Aorta (tissue), 5 donors: Measurements from ENCODE around the gene EBI3. TPM values are rescaled to one million over a fixed set of nuclear protein-coding genes. Genes with fewer than 3 reads are reported as not detected.
A peak's percentile ranks its signal among the peaks of the same experiment; 100 is the strongest.

ENCODE experiments used
- ATAC-seq: fragments of 200-7000 bp; cut with Tn5 transposase; one replicate; pipeline ENCODE4 v1.9.1; 2022; ENCODE audit warnings: moderate library complexity; ENCODE audit not compliant: low FRiP score
- DNase-seq, 2 donors: peaks; one replicate each; pipeline ENCODE4 v3.0.0-alpha.2; 2020
- H3K27ac ChIP-seq, 2 donors: one replicate each; pipeline ENCODE4 v1.5.1; 2013; ENCODE audit warnings: low read length in 2 of 2, mild to moderate bottlenecking in 2 of 2, moderate library complexity in 2 of 2, control low read depth in 1 of 2, inconsistent platforms in 1 of 2, low read depth in 1 of 2
- H3K27me3 ChIP-seq, 2 donors: one replicate each; pipeline ENCODE4 v1.6.1; 2013; ENCODE audit warnings: control low read depth in 1 of 2, low read length in 1 of 2, mild to moderate bottlenecking in 1 of 2, moderate library complexity in 1 of 2; ENCODE audit not compliant: insufficient read depth in 2 of 2, control insufficient read depth in 1 of 2
- H3K36me3 ChIP-seq, 2 donors: one replicate each; pipeline ENCODE4 v1.6.1; 2013; ENCODE audit warnings: control low read depth in 1 of 2, low read length in 1 of 2, mild to moderate bottlenecking in 1 of 2; ENCODE audit not compliant: insufficient read depth in 2 of 2, control insufficient read depth in 1 of 2
- H3K4me1 ChIP-seq, 2 donors: one replicate each; pipeline ENCODE4 v1.6.1; 2013; ENCODE audit warnings: low read length in 2 of 2, control low read depth in 1 of 2, mild to moderate bottlenecking in 1 of 2, moderate library complexity in 1 of 2; ENCODE audit not compliant: insufficient read depth in 2 of 2, control insufficient read depth in 1 of 2
- H3K4me3 ChIP-seq, 2 donors: one replicate each; pipeline ENCODE4 v1.5.1; 2013; ENCODE audit warnings: low read length in 2 of 2, control low read depth in 1 of 2, mild to moderate bottlenecking in 1 of 2
- H3K9me3 ChIP-seq: one replicate; pipeline ENCODE4 v1.6.1; 2013; ENCODE audit warnings: mild to moderate bottlenecking, low read length; ENCODE audit not compliant: control insufficient read depth
- WGBS, 2 donors: extraction: QIAGEN DNeasy Blood & Tissue Kit; methylation state at CpG; one replicate each; pipeline ENCODE4 v1.1.7; 2013; 5-methylcytosine and 5-hydroxymethylcytosine counted together
- intact Hi-C, 2 donors: fragments of 100-400 bp; cut with DNase I; formaldehyde crosslinking; loops; one replicate each; pipeline versions ENCODE4 v1.14.2 to v1.15.0; 2022
- polyA plus RNA-seq, 2 donors: library from polyadenylated mRNA; stranded (reverse); fragments of 200-250 nt; gene quantifications; one replicate each; pipeline ENCODE4 v1.2.3, GENCODE V29; 2013
- total RNA-seq, 2 donors: library from RNA; stranded (reverse); fragmentation: NEBNext Ultra II Directional; extraction: Animal tissue kit (Norgen Biotek cat#: 25700); gene quantifications; one replicate each; pipeline ENCODE4 v1.2.1, GENCODE V29; 2021
- donor health status: healthy with polysubstance abuse.
- donor health status: Bipolar disorder and iron deficiency.
- donor health status: DM: no; HTN: no; CAD: no.
- donor health status: DM: no; HTN: no; CAD: no.
- donor health status: DM: yes; HTN: yes; CAD: no.

Gene EBI3
- total and polyA plus RNA-seq, 4 donors, result 1.3 to 7.9 (median 3.5) TPM

DNA sequence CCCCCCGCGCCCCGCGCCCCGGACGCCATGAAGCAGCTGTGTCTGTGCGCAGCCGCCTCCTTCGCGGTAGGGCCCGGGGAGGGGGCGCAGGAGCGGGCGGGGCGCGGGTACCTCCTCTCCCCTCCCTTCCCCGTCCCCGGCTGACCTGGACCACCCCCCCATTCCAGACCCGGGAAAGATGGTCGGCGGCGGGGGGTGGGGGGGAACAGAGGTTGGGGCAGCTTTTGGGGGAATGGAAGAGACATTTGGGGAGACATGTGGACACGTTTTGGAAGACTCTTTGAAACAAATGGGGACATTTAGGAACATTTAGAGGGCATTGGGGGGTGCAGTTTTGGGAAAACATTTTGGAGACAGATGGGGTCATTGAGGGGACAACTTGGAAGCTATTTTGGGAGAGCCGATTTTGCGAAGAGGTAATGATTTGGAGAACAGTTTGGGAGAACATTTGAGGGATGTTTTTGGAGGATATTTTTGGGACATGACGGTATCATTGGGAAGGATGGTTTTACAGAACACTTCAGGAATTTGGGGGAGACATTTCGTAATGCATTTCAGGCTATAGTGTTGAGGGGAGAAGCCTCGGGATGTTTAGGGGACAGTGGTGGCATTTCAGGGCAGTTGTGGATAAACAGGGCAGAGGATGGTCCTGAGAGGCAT, 30.7 kb upstream of the EBI3 start:
- H3K4me3 ChIP-seq, result no peak overlapping the region
- H3K27me3 ChIP-seq, result no peaks in the 10 kb centered on the region
- no peak overlapping the region for H3K27ac ChIP-seq
- no peak for DNase-seq
- H3K36me3 ChIP-seq, result no peaks in the 10 kb centered on the region
- ATAC-seq, result no peak
- WGBS, 2 donors, result 4 to 5% methylated on average over 17 to 28 of the region's 28 CpGs
- intact Hi-C loops, result no loop called here
- no peaks in the 10 kb centered on the region for H3K9me3 ChIP-seq
- no peaks in the 10 kb centered on the region for H3K4me1 ChIP-seq

DNA sequence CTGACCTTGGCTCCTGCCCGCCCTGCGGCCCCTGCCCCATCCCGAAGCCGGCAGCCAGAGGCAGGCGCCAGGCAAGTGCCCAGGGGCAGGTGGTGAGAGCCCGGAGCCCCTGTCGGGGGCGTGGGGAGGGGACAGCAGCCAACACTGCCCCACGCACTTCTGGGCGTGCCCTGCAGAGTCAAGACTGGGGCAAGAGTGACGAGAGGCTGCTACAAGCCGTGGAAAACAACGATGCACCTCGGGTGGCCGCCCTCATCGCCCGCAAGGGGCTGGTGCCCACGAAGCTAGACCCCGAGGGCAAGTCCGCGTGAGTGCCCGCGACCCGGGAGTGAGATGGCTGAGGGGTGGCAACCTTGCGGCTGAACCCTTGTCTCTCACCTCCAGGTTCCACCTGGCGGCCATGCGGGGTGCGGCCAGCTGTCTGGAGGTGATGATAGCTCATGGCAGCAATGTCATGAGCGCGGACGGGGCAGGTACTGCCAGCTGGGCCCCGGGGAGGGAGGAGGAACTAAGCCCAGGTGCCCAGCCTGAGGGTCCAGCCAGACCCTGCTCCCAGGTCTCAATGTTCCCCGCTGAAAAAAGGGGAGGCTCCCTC, 29.5 kb upstream of the EBI3 start:
- Histone ChIP-seq H3K4me1 (no peaks in the 10 kb centered on the region), H3K27me3 (no peaks in the 10 kb centered on the region), H3K36me3 (no peaks in the 10 kb centered on the region), H3K4me3 (no peak overlapping the region), H3K27ac (no peak overlapping the region), H3K9me3 (no peaks in the 10 kb centered on the region)
- WGBS, 2 donors, result 75 to 81% methylated on average over 29 to 33 of the region's 33 CpGs
- ATAC-seq (peak; percentile 44), DNase-seq (no peak)
- intact Hi-C loops, result loop anchor here (5.0 kb wide), 1 partner anchor 212 kb away; the partner anchor contains the start of gene EEF2 (in 2 of the 2)

DNA sequence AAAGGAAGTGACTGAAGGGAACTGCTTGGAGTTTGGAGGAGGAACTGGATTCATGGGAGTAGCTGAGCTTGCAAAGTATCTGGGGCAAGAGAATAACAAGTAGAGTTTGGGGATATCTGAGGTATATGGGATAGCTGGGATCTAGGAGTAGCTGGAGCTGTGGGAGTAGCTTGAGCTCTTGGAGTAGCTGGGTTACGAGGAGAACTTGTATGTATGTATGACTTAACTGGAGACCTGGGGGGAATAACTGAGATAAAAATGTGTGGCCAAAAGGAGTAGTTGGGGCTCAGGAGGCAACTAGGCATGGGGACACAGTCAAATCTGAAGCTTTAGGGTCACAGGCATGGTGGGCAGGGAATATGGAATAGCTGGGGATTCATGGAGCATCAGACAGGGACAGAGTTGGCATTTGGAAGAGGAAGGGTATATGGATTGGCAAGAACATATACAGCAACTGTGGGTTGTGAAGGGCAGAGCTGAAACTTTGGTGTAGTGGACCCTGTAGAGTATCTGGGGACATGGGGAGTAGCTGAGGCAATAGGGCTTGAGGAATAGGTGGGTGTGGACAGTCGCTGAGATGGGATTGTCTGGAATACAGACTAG, 28.3 kb upstream of the EBI3 start:
- Histone ChIP-seq H3K9me3 (no peaks in the 10 kb centered on the region), H3K27ac (no peak overlapping the region), H3K4me3 (no peak overlapping the region), H3K27me3 (no peaks in the 10 kb centered on the region), H3K36me3 (no peaks in the 10 kb centered on the region), H3K4me1 (no peaks in the 10 kb centered on the region)
- intact Hi-C loops, result loop anchor here (5.0 kb wide), 1 partner anchor 214 kb away; the partner anchor contains the start of gene EEF2 (in 2 of the 2)
- WGBS, 2 donors, result 55 to 83% methylated on average over 2 of the region's 2 CpGs
- no peak for ATAC-seq
- no peak for DNase-seq

GRCh38 chr19:4201798-4202197, 27.5 kb upstream of the EBI3 start:
- no peak overlapping the region for H3K4me3 ChIP-seq
- no peaks in the 10 kb centered on the region for H3K36me3 ChIP-seq
- no peaks in the 10 kb centered on the region for H3K4me1 ChIP-seq
- H3K9me3 ChIP-seq, result no peaks in the 10 kb centered on the region
- intact Hi-C loops, result loop anchor here (5.0 kb wide), 1 partner anchor 214 kb away; the partner anchor contains the start of gene EEF2 (in 2 of the 2)
- H3K27ac ChIP-seq, result no peak overlapping the region
- no peaks in the 10 kb centered on the region for H3K27me3 ChIP-seq
- DNase-seq (no peak), ATAC-seq (no peak)
- WGBS, 2 donors, result 81 to 85% methylated on average over 4 of the region's 4 CpGs

DNA sequence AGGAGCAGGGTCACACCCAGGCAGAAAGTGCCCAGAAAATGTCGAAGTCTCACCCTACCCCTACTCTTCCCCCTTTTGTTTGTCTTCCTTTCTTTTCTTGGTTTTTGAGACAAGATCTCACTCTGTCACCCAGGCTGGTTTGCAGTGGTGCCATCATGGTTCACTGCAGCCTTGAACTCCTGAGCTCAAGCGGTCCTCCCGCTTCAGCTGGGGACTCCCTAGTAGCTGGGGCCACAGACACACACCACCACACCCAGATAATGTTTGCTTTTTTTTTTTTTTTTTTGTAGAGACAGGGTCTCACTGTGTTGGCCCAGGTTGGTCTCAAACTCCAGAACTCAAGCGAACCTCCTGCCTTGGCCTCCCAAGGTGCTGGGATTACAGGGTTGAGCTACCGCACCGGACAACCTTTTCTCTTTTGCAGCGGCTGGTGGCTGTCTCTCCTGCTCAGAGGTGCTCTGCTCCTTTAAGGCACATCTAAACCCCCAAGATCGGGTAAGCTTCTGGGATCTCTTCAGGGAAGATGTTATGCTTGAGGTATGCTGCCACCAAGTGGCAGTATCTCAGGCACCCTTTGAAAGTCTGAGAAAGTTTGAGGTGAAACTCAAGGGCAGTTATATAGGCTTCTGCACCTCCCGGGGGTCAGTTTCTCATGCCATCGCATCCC, 22.4 kb upstream of the EBI3 start:
- Histone ChIP-seq H3K27ac (no peak overlapping the region), H3K4me1 (no peaks in the 10 kb centered on the region), H3K9me3 (no peaks in the 10 kb centered on the region), H3K36me3 (no peaks in the 10 kb centered on the region), H3K4me3 (no peak overlapping the region), H3K27me3 (no peaks in the 10 kb centered on the region)
- ATAC-seq (no peak), DNase-seq (no peak)
- intact Hi-C loops, result no loop called here
- WGBS, 2 donors, result 80 to 81% methylated on average over 10 of the region's 10 CpGs

DNA sequence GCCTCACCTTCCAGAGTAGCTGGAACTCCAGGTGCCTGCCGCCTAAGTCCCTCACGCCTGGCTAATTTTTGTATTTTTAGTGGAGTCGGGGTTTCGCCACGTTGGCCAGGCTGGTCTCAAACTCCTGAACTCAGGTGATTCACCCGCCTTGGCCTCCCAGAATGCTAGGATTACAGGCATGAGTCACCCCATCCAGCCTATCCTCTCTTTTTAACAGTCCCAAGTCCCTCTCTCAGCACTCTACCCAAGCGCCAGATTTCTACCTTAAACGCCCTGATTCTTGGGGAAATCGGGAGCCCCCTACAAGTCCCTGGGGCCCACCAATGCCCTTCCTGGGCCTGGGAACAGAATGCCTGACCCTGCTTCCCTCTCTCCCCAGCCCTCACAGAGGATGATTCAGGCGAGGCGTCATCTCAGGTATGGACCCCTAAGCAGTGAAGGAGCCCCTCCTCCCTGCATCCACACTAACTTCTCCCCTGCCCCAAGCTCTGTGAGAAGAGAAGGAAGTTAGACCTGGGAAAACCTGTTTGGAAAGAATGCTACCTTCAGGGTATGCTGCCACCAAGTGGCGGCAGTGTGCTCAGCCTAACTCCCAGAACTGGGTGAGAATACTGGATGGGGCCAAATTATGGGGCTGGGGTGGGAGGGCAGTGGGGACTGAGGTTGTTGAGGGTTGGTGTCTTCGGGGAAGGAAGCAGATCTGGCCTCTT, 20.8 kb upstream of the EBI3 start:
- H3K4me1 ChIP-seq, result no peaks in the 10 kb centered on the region
- no peak for ATAC-seq
- H3K36me3 ChIP-seq, result no peaks in the 10 kb centered on the region
- no peak overlapping the region for H3K4me3 ChIP-seq
- no peaks in the 10 kb centered on the region for H3K27me3 ChIP-seq
- H3K9me3 ChIP-seq, result no peaks in the 10 kb centered on the region
- no peak overlapping the region for H3K27ac ChIP-seq
- intact Hi-C loops, result no loop called here
- 75 to 83% methylated on average over 13 of the region's 13 CpGs for WGBS, 2 donors
- DNase-seq, result no peak

DNA sequence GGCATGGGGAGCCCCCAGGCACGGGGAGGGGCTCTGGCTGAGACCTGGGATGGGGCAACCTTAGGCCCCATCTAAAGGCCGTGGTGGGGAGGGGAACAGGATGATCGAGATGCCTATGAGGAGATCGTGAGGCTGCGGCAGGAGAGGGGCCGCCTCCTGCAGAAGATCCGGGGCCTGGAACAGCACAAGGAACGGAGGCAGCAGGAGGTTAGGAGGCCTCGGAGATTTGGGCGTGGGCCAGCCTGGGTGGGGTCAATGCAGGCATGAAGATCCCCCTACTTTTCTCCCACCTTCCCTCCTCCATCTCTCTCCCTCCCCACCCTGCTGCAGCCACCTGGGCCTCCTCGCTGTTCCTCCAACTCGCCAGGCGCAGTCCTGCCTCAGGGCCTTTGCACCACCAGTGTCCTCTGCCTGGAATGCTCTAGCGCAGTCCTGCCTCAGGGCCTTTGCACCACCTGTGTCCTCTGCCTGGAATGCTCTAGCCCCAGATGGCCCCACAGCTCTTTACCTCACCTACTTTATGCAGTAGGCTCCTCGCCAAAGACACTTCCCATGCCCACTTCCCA, 19.1 kb upstream of the EBI3 start:
- Histone ChIP-seq H3K4me3 (no peak overlapping the region), H3K36me3 (no peaks in the 10 kb centered on the region), H3K4me1 (no peaks in the 10 kb centered on the region), H3K27ac (no peak overlapping the region), H3K9me3 (no peaks in the 10 kb centered on the region), H3K27me3 (no peaks in the 10 kb centered on the region)
- no peak for DNase-seq
- WGBS, 2 donors, result 79 to 84% methylated on average over 13 to 15 of the region's 15 CpGs
- no peak for ATAC-seq
- intact Hi-C loops, result no loop called here

- no peak for ATAC-seq
- Histone ChIP-seq H3K36me3 (no peaks in the 10 kb centered on the region), H3K27ac (no peak overlapping the region), H3K27me3 (no peaks in the 10 kb centered on the region), H3K9me3 (no peaks in the 10 kb centered on the region), H3K4me3 (no peak overlapping the region), H3K4me1 (no peaks in the 10 kb centered on the region)
- intact Hi-C loops, result no loop called here
- 67 to 73% methylated on average over 3 of the region's 3 CpGs for WGBS, 2 donors
- DNase-seq, result no peak
Measured at GRCh38 chr19:4213116-4213515, 16.2 kb upstream of the EBI3 start.
